Panc1 (cell line): ENCODE data around the gene AFDN.

Experiments
- TF ChIP-seq, protein P1 (sequence below): fragments of 450-650 bp; IDR thresholded peaks from 2 replicates; pipeline ENCODE4 v1.5.1; 2017; ENCODE audit warnings: mild to moderate bottlenecking
- TF ChIP-seq, protein P2 (sequence below), 2 experiments: IDR thresholded peaks; 2 replicates each; pipeline ENCODE4 v1.6.1; 2011 to 2012; ENCODE audit warnings: low read depth in 2 of 2, control low read depth in 1 of 2, low read length in 1 of 2, mild to moderate bottlenecking in 1 of 2, moderate library complexity in 1 of 2; ENCODE audit not compliant: insufficient read depth in 1 of 2

DNA sequence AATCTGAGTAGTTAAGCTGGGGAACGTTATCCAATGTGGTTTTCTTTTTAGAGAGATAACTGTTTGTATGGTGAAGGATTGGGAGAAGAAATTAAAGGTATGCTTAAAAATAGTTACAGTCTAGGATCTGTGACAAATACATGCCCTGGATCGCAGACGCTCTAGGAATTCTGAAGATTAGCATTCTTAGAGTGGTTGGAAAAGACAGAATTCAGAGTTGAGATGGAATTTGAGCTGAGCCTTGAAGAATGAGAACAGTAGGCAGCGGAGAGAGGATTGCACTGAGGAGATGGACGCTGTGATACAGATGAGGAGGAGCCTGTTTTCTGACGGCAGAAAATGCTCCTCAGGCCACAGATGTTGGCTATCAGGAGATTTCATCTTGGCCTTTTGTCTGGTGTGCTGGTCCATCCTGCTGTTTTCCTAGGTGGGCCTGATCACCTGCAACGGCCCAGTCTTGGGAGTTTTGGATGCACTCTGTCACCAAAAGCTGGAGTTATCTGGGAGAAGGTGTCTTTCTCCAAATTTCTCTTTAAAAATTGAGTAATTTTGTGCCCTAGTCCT is 122.5 kb downstream of the AFDN start:
- TF ChIP-seq, protein P1, sequence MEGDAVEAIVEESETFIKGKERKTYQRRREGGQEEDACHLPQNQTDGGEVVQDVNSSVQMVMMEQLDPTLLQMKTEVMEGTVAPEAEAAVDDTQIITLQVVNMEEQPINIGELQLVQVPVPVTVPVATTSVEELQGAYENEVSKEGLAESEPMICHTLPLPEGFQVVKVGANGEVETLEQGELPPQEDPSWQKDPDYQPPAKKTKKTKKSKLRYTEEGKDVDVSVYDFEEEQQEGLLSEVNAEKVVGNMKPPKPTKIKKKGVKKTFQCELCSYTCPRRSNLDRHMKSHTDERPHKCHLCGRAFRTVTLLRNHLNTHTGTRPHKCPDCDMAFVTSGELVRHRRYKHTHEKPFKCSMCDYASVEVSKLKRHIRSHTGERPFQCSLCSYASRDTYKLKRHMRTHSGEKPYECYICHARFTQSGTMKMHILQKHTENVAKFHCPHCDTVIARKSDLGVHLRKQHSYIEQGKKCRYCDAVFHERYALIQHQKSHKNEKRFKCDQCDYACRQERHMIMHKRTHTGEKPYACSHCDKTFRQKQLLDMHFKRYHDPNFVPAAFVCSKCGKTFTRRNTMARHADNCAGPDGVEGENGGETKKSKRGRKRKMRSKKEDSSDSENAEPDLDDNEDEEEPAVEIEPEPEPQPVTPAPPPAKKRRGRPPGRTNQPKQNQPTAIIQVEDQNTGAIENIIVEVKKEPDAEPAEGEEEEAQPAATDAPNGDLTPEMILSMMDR, result no peak
- TF ChIP-seq, protein P2, sequence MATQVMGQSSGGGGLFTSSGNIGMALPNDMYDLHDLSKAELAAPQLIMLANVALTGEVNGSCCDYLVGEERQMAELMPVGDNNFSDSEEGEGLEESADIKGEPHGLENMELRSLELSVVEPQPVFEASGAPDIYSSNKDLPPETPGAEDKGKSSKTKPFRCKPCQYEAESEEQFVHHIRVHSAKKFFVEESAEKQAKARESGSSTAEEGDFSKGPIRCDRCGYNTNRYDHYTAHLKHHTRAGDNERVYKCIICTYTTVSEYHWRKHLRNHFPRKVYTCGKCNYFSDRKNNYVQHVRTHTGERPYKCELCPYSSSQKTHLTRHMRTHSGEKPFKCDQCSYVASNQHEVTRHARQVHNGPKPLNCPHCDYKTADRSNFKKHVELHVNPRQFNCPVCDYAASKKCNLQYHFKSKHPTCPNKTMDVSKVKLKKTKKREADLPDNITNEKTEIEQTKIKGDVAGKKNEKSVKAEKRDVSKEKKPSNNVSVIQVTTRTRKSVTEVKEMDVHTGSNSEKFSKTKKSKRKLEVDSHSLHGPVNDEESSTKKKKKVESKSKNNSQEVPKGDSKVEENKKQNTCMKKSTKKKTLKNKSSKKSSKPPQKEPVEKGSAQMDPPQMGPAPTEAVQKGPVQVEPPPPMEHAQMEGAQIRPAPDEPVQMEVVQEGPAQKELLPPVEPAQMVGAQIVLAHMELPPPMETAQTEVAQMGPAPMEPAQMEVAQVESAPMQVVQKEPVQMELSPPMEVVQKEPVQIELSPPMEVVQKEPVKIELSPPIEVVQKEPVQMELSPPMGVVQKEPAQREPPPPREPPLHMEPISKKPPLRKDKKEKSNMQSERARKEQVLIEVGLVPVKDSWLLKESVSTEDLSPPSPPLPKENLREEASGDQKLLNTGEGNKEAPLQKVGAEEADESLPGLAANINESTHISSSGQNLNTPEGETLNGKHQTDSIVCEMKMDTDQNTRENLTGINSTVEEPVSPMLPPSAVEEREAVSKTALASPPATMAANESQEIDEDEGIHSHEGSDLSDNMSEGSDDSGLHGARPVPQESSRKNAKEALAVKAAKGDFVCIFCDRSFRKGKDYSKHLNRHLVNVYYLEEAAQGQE (IDR thresholded peaks at IDR 0.05; ENCODE audit: insufficient read depth in 1 of 2, low read depth in 2 of 2, low read length in 1 of 2), result no peak
